Smooth muscle cell (in vitro differentiated cells): Measurements from ENCODE around the gene RBM3. TPM values are rescaled to one million over a fixed set of nuclear protein-coding genes. Genes with fewer than 3 reads are reported as not detected.

Source experiments
- DNase-seq: peaks from one replicate; lab custom pipeline; 2025; ENCODE audit not compliant: unreplicated experiment; lab: John Stamatoyannopoulos, UW
- H2AFZ ChIP-seq: fragments of 200-600 bp; sonication (generic); 2 replicates; pipeline ENCODE4 v1.6.0; 2016; ENCODE audit warnings: antibody characterized with exemption, low read depth, mild to moderate bottlenecking
- H3F3A ChIP-seq: fragments of 200-600 bp; sonication (generic); 2 replicates; pipeline ENCODE4 v1.6.0; 2017; ENCODE audit warnings: antibody characterized with exemption, low read depth
- H3K27ac ChIP-seq: fragments of 200-600 bp; sonication (generic); 2 replicates; pipeline ENCODE4 v1.5.1; 2016; ENCODE audit warnings: low read depth, mild to moderate bottlenecking
- H3K27me3 ChIP-seq: fragments of 200-600 bp; sonication (generic); 2 replicates; pipeline ENCODE4 v1.6.1; 2016; ENCODE audit warnings: low read depth, mild to moderate bottlenecking
- H3K36me3 ChIP-seq: fragments of 200-600 bp; sonication (generic); 2 replicates; pipeline ENCODE4 v1.5.1; 2016; ENCODE audit warnings: low read depth
- H3K4me1 ChIP-seq: fragments of 200-600 bp; sonication (generic); 2 replicates; pipeline ENCODE4 v1.5.1; 2016; ENCODE audit warnings: low read depth
- H3K4me2 ChIP-seq: fragments of 200-600 bp; sonication (generic); 2 replicates; pipeline ENCODE4 v1.6.0; 2016; ENCODE audit warnings: mild to moderate bottlenecking
- H3K4me3 ChIP-seq: fragments of 200-600 bp; sonication (generic); 2 replicates; pipeline ENCODE4 v1.5.1; 2016; ENCODE audit warnings: mild to moderate bottlenecking
- H3K79me2 ChIP-seq: fragments of 200-600 bp; sonication (generic); 2 replicates; pipeline ENCODE4 v1.6.0; 2016; ENCODE audit warnings: low read depth, mild to moderate bottlenecking
- H3K9ac ChIP-seq: fragments of 200-600 bp; sonication (generic); 2 replicates; pipeline ENCODE4 v1.6.0; 2016; ENCODE audit warnings: low read depth
- H3K9me3 ChIP-seq: fragments of 200-600 bp; sonication (generic); replicated peaks from 2 replicates; pipeline ENCODE4 v1.5.1; 2016; ENCODE audit warnings: low read depth
- H4K20me1 ChIP-seq: fragments of 200-600 bp; sonication (generic); 2 replicates; pipeline ENCODE4 v1.6.0; 2016; ENCODE audit warnings: low read depth
- CTCF ChIP-seq: fragments of 200-600 bp; sonication (generic); IDR thresholded peaks from 2 replicates; pipeline ENCODE4 v1.5.1; 2017; ENCODE audit warnings: borderline replicate concordance, mild to moderate bottlenecking, antibody characterized with exemption; ENCODE audit not compliant: insufficient read depth, poor library complexity, severe bottlenecking
- WGBS: methylation state at CpG from one replicate; pipeline ENCODE4 v1.1.7; 2016; ENCODE audit warnings: low lambda C conversion rate; 5-methylcytosine and 5-hydroxymethylcytosine counted together
- polyA plus RNA-seq: library from polyadenylated mRNA; unstranded; fragments of >200 nt; fragmentation: Nextera tagmentation; extraction: Ambion mirVana; gene quantifications from 2 replicates; pipeline ENCODE4 v1.2.1, GENCODE V29; 2016
- total RNA-seq: library from RNA; depleted of rRNA; stranded (reverse); fragments of >200 nt; gene quantifications from 2 replicates; pipeline ENCODE4 v1.2.3, GENCODE V29; 2014

Gene RBM3
- total and polyA plus RNA-seq, 2 experiments from 2014 or later = 110 to 111 TPM

GRCh38 chrX:48600226-48600625 lies 25.9 kb downstream of the RBM3 start:
- Histone ChIP-seq H3K4me1 (no peaks in the 10 kb centered on the region), H3K36me3 (no peaks in the 10 kb centered on the region), H3K9me3 (no peaks in the 10 kb centered on the region), H4K20me1 (no peaks in the 10 kb centered on the region), H3K4me3 (no peak overlapping the region), H2AFZ (no peak overlapping the region), H3K79me2 (no peaks in the 10 kb centered on the region), H3K27me3 (no peaks in the 10 kb centered on the region), H3K27ac (no peak overlapping the region), H3K9ac (no peak overlapping the region), H3K4me2 (no peak overlapping the region), H3F3A (no peaks in the 10 kb centered on the region)
- WGBS = 93% methylated on average over 19 of the region's 19 CpGs
- no peak for DNase-seq
- no peak for TF ChIP-seq CTCF

DNA sequence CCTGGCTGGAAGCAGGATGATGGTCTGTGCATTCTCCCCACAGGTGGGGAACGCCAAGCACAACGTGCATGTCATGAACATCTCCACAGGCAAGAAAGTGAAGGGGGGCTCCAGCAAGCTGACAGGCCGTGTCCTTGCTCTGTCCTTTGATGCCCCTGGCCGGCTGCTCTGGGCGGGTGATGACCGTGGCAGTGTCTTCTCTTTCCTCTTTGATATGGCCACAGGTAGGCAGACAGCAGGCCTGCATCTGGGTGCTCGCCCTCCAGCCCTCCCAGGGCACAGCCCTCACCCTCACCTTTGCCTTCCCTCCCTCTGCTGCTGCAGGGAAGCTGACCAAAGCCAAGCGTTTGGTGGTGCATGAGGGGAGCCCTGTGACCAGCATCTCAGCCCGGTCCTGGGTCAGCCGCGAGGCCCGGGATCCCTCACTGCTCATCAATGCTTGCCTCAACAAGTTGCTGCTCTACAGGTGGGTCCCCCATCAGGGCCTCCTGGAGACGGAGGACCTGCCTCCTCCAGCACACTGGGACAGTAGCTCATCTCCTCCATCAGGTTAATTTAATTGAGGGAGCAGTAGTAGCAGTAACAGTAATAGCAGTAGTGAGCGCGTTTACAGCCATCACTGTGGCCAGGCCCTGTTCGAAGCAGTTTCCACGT lies 27.6 kb downstream of the RBM3 start:
- no peak overlapping the region for H3K9ac ChIP-seq
- no peaks in the 10 kb centered on the region for H3K36me3 ChIP-seq
- no peaks in the 10 kb centered on the region for H3F3A ChIP-seq
- TF ChIP-seq CTCF = no peak
- no peak overlapping the region for H2AFZ ChIP-seq
- 76% methylated on average over 17 of the region's 17 CpGs for WGBS
- H3K4me3 ChIP-seq = no peak overlapping the region
- H3K79me2 ChIP-seq = no peaks in the 10 kb centered on the region
- no peaks in the 10 kb centered on the region for H3K4me1 ChIP-seq
- H3K4me2 ChIP-seq = no peak overlapping the region
- no peaks in the 10 kb centered on the region for H3K27me3 ChIP-seq
- H4K20me1 ChIP-seq = no peaks in the 10 kb centered on the region
- no peak overlapping the region for H3K27ac ChIP-seq
- no peak for DNase-seq
- H3K9me3 ChIP-seq = no peaks in the 10 kb centered on the region

DNA sequence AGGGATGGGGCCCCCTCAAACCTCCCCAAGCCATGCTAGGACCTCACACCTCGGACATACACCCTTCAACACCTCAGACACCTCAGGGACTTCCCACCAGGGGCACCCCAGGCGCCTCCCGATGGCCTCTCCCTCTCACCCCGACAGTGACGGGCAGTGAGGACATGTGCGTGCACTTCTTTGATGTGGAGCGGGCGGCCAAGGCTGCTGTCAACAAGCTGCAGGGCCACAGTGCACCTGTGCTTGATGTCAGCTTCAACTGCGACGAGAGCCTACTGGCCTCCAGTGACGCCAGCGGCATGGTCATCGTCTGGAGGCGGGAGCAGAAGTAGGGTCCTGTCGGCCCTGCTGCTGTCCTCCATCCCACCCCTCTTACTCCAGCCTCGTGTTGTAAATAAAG lies 30.4 kb downstream of the RBM3 start:
- WGBS = 88% methylated on average over 16 of the region's 16 CpGs
- H2AFZ ChIP-seq = no peak overlapping the region

More for the DNA sequence above, 30.4 kb downstream of the RBM3 start:
- Histone ChIP-seq H3K79me2 (no peaks in the 10 kb centered on the region), H4K20me1 (no peaks in the 10 kb centered on the region), H3K4me2 (no peak overlapping the region), H3K9ac (no peak overlapping the region), H3K9me3 (no peaks in the 10 kb centered on the region), H3K27me3 (no peaks in the 10 kb centered on the region), H3K36me3 (no peaks in the 10 kb centered on the region), H3K27ac (no peak overlapping the region), H3F3A (no peaks in the 10 kb centered on the region), H3K4me3 (no peak overlapping the region), H3K4me1 (no peaks in the 10 kb centered on the region)
- no peak for DNase-seq
- no peak for TF ChIP-seq CTCF
